A549 (cell line): ENCODE data around the gene RNF220. TPM values are rescaled to one million over a fixed set of nuclear protein-coding genes. Genes with fewer than 3 reads are reported as not detected.

Experiments used
- ATAC-seq, 2 experiments: fragments of 200-7000 bp in 1 of 2; fragments of >200 bp in 1 of 2; cut with Nextera tagmentation in 1 of 2; cut with Tn5 transposase in 1 of 2; 3 replicates each; pipeline versions ENCODE4 v1.8.0 to v1.9.1; 2018 to 2020; ENCODE audit warnings: mild to moderate bottlenecking in 1 of 2, moderate library complexity in 1 of 2
- CTCF ChIA-PET: fragments of 300-600 bp; sonication (Branson Sonifier 250); formaldehyde crosslinking; extraction: SDS; loops from one replicate; lab custom pipeline; 2021; ENCODE audit warnings: antibody characterized with exemption, inconsistent platforms; lab: Yijun Ruan, JAX
- POLR2A ChIA-PET: fragments of 350-600 bp; formaldehyde crosslinking; extraction: SDS; loops from one replicate; lab custom pipeline; 2021; ENCODE audit warnings: antibody characterized with exemption, inconsistent platforms; lab: Yijun Ruan, JAX
- DNase-seq, 2 experiments: peaks; one replicate each; pipeline versions ENCODE4 v3.0.0 to v3.0.0-alpha.2; 2011 to 2016; ENCODE audit warnings: low read depth in 1 of 2, low spot score in 1 of 2
- FAIRE-seq: peaks from 2 replicates; lab custom pipeline; 2011; peaks lifted over from hg19 to GRCh38; lab: Jason Lieb, UNC
- H3K27ac ChIP-seq, 2 experiments: fragments of >200 bp; sonication (Bioruptor Twin); formaldehyde crosslinking; 3 replicates each; pipeline ENCODE4 v1.5.1; 2016 to 2017
- H3K4me1 ChIP-seq: fragments of >200 bp; sonication (Bioruptor Twin); formaldehyde crosslinking; 3 replicates; pipeline ENCODE4 v1.6.1; 2016
- H3K4me2 ChIP-seq: fragments of >200 bp; sonication (Bioruptor Twin); formaldehyde crosslinking; 3 replicates; pipeline ENCODE4 v1.6.1; 2016
- H3K4me3 ChIP-seq: fragments of >200 bp; sonication (Bioruptor Twin); formaldehyde crosslinking; 3 replicates; pipeline ENCODE4 v1.5.1; 2016
- H3K9me3 ChIP-seq: fragments of >200 bp; sonication (Bioruptor Twin); formaldehyde crosslinking; 3 replicates; pipeline ENCODE4 v1.6.1; 2016
- CBX2 ChIP-seq: fragments of 200-600 bp; sonication (generic); IDR thresholded peaks from 2 replicates; pipeline ENCODE4 v1.6.1; 2016; ENCODE audit warnings: low read depth, mild to moderate bottlenecking, borderline replicate concordance
- EHF ChIP-seq: fragments of 250-450 bp; sonication (Bioruptor Pico); IDR thresholded peaks from 2 replicates; pipeline ENCODE4 v1.5.0; 2020; ENCODE audit warnings: mild to moderate bottlenecking
- EP300 ChIP-seq, 2 experiments: fragments of >200 bp; sonication (Bioruptor Twin); formaldehyde crosslinking; IDR thresholded peaks; 2 replicates in 1 of 2; 3 replicates in 1 of 2; pipeline ENCODE4 v1.6.1; 2016 to 2017
- HDAC2 ChIP-seq: fragments of 200-600 bp; sonication (generic); IDR thresholded peaks from 2 replicates; pipeline ENCODE4 v1.6.1; 2016
- HEYL ChIP-seq: fragments of 250-450 bp; sonication (Bioruptor Pico); IDR thresholded peaks from 2 replicates; pipeline ENCODE4 v1.8.0; 2021; ENCODE audit warnings: mild to moderate bottlenecking, moderate library complexity
- HOXA7 ChIP-seq: fragments of 250-450 bp; sonication (Bioruptor Pico); IDR thresholded peaks from 2 replicates; pipeline ENCODE4 v1.5.0; 2020; ENCODE audit warnings: mild to moderate bottlenecking, moderate library complexity
- HOXB5 ChIP-seq: fragments of 250-450 bp; sonication (Bioruptor Pico); IDR thresholded peaks from 2 replicates; pipeline ENCODE4 v1.5.0; 2020; ENCODE audit warnings: mild to moderate bottlenecking, moderate library complexity
- JUNB ChIP-seq: fragments of >200 bp; sonication (Bioruptor Twin); formaldehyde crosslinking; IDR thresholded peaks from 2 replicates; pipeline ENCODE4 v1.6.1; 2016
- KDM1A ChIP-seq: fragments of 200-600 bp; sonication (generic); IDR thresholded peaks from 2 replicates; pipeline ENCODE4 v1.6.1; 2016; ENCODE audit warnings: low read depth, mild to moderate bottlenecking
- NFE2L2 ChIP-seq: fragments of 150-350 bp; conservative IDR thresholded peaks from 2 replicates; pipeline ENCODE4 v1.6.1; 2014; ENCODE audit warnings: low read length
- RCOR1 ChIP-seq: fragments of 150-350 bp; IDR thresholded peaks from 2 replicates; pipeline ENCODE4 v1.6.1; 2014; ENCODE audit warnings: antibody characterized with exemption, low read length, low read depth
- ZFP36 ChIP-seq: fragments of 450-650 bp; IDR thresholded peaks from 2 replicates; pipeline ENCODE4 v1.6.1; 2014; ENCODE audit warnings: borderline replicate concordance; ENCODE audit not compliant: partially characterized antibody
- WGBS: methylation state at CpG from one replicate; pipeline ENCODE4 v1.1.6; 2017; ENCODE audit errors: missing lambda C conversion rate; 5-methylcytosine and 5-hydroxymethylcytosine counted together
- polyA plus RNA-seq, 4 experiments: library from polyadenylated mRNA; depleted of rRNA in 3 of 4; stranded (reverse); fragments of >200 nt; fragmentation: RNase III in 1 of 4; extraction: RNeasy Plus Mini Kit Qiagen cat#74134 plus additional on column Dnase treatment in 1 of 4; gene quantifications; 2 replicates in 3 of 4; 3 replicates in 1 of 4; pipeline ENCODE4 v1.2.3, GENCODE V29; 2011 to 2017
- TF ChIP-seq, protein P1 (sequence below): fragments of >200 bp; sonication (Bioruptor Twin); formaldehyde crosslinking; IDR thresholded peaks from 3 replicates; pipeline ENCODE4 v1.6.1; 2016
- TF ChIP-seq, protein P2 (sequence below): fragments of 150-350 bp; IDR thresholded peaks from 2 replicates; pipeline ENCODE4 v1.6.1; 2014; ENCODE audit warnings: low read depth, mild to moderate bottlenecking, low read length
- TF ChIP-seq, protein P3 (sequence below): fragments of 450-650 bp; IDR thresholded peaks from 2 replicates; pipeline ENCODE4 v1.6.1; 2014; ENCODE audit warnings: antibody characterized with exemption
- TF ChIP-seq, protein P4 (sequence below): IDR thresholded peaks from 2 replicates; pipeline ENCODE4 v1.6.1; 2012; ENCODE audit warnings: low read depth, borderline replicate concordance
- TF ChIP-seq, protein P5 (sequence below): IDR thresholded peaks from 2 replicates; pipeline ENCODE4 v1.6.1; 2012
- TF ChIP-seq, protein P6 (sequence below): fragments of 250-450 bp; sonication (Bioruptor Pico); IDR thresholded peaks from 2 replicates; pipeline ENCODE4 v1.5.0; 2020; ENCODE audit warnings: low read depth, mild to moderate bottlenecking, moderate library complexity

Gene RNF220
- polyA plus RNA-seq, 2 of the 4 experiments (the other 2 are of a cell fraction), result 53.4 to 54.5 TPM

DNA sequence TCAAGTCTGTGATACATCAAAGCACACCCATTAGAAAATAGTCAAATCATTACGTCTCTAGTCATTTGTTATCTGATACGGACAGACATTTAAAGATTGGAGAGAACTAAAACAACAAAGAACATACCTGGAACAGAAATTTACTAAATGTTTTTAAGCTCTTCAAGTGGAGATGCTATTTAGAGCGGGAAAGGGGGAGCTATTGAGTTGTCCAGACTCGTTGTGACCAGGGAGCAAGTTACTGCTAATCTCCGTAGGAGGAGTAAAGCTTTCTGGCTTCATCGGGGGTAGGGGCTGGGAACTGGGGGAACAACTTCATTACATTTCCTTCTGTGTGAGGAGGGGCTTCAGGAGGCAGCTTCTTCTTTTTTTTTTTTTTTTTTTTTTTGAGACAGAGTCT is 129.7 kb downstream of the RNF220 start (continued):
- TF ChIP-seq HOXA7 (CRISPR knock-in tag), result no peak
- TF ChIP-seq, all 56 proteins: peak for 0

DNA sequence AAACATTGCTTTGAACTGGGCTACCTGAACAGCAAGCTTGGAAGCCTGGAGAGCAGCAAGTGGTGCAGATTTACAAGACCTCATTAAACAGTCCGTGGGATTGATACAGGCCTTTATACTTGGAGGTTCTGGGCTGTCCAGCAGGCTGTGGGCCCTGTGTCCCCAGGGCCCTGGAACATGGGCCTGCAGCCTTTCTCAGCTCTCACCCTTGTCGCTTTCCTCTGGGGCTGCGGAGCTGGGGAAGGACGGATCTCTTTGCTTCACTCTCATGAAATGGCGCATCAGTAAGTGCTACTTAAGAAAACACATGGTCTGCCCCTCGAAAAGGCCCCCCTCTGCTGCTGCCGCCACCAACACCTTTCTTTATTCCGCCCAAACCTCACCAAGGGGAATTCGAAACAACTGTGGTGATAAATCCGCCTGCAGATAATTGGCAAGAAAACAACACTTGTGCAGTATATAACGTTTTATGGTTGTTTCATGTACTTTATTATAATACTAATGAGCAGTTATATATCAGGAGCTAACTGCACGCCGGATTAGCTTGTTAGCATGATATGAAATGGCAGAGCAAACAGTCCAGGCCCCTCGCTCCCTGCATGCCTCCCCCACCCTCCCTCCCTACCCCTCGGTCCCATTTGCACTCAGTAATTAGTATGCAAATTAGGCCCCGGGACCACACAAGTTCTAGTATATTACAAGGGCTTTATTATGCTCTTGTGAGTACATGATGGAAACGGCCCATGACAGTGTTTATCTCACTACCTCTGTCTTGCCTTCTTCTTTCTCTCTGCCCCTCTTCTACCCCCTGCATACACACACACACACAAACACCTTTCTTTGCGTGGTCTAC is 131.5 kb downstream of the RNF220 start:
- POLR2A ChIA-PET, result no interaction called here
- TF ChIP-seq, protein P1, sequence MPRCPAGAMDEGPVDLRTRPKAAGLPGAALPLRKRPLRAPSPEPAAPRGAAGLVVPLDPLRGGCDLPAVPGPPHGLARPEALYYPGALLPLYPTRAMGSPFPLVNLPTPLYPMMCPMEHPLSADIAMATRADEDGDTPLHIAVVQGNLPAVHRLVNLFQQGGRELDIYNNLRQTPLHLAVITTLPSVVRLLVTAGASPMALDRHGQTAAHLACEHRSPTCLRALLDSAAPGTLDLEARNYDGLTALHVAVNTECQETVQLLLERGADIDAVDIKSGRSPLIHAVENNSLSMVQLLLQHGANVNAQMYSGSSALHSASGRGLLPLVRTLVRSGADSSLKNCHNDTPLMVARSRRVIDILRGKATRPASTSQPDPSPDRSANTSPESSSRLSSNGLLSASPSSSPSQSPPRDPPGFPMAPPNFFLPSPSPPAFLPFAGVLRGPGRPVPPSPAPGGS, result no peak
- no peak for TF ChIP-seq HDAC2
- TF ChIP-seq, all 56 proteins: peak for 0
- Histone ChIP-seq H3K4me1 (peaks cover 14% of the 10 kb centered on the region), H3K9me3 (peaks cover 15% of the 10 kb centered on the region; the same call in 1 of the 3 replicates), H3K27ac (no peak overlapping the region), H3K4me2 (no peak overlapping the region), H3K4me3 (no peak overlapping the region)
- no peak for DNase-seq
- WGBS, result 87% methylated on average over 18 of the region's 18 CpGs
- no peak for FAIRE-seq
- no peak for ATAC-seq
- CTCF ChIA-PET, result interaction anchor here (0.9 kb wide), 1 partner anchor 59 kb away, joined by 3 read pairs; no protein-coding TSS in a partner anchor

DNA sequence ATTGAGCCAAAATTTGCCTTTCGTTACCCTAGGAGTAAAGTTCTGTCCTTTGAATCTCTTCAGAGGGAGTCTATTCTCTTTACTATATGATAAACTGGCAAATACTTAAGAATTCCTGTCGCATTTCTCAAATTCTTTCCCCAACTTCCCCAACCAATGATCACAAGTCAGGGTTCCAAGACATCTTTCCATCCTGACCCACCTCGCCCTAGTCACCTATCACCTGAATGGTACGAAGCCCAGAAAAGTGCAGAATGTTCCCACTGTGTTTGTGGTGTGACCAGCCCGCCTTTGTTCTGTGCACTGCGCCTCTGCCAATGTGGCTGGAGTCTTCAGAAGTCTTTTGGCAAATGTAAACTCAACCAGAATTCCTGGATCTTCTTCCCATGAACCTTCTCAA is 132.5 kb downstream of the RNF220 start:
- Histone ChIP-seq H3K4me1 (peaks cover 4% of the 10 kb centered on the region), H3K9me3 (peaks cover 14% of the 10 kb centered on the region; the same call in 1 of the 3 replicates), H3K4me3 (no peak overlapping the region), H3K27ac (no peak overlapping the region), H3K4me2 (no peak overlapping the region)
- no peak for FAIRE-seq
- POLR2A ChIA-PET, result no interaction called here
- DNase-seq, result no peak
- ATAC-seq, result no peak
- WGBS, result 93% methylated on average over 6 of the region's 6 CpGs
- TF ChIP-seq, protein P2, sequence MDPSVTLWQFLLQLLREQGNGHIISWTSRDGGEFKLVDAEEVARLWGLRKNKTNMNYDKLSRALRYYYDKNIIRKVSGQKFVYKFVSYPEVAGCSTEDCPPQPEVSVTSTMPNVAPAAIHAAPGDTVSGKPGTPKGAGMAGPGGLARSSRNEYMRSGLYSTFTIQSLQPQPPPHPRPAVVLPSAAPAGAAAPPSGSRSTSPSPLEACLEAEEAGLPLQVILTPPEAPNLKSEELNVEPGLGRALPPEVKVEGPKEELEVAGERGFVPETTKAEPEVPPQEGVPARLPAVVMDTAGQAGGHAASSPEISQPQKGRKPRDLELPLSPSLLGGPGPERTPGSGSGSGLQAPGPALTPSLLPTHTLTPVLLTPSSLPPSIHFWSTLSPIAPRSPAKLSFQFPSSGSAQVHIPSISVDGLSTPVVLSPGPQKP, result no peak
- TF ChIP-seq, protein P3, sequence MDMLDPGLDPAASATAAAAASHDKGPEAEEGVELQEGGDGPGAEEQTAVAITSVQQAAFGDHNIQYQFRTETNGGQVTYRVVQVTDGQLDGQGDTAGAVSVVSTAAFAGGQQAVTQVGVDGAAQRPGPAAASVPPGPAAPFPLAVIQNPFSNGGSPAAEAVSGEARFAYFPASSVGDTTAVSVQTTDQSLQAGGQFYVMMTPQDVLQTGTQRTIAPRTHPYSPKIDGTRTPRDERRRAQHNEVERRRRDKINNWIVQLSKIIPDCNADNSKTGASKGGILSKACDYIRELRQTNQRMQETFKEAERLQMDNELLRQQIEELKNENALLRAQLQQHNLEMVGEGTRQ, result no peak
- TF ChIP-seq JUNB (no peak), ZFP36 (no peak), NFE2L2 (no peak), CBX2 (no peak), HEYL (CRISPR knock-in tag) (no peak), EP300 (IDR thresholded peaks at IDR 0.05) (no peak), EHF (CRISPR knock-in tag) (no peak), RCOR1 (no peak), KDM1A (no peak), HOXB5 (CRISPR knock-in tag) (no peak), HOXA7 (CRISPR knock-in tag) (no peak)
- TF ChIP-seq, protein P4, sequence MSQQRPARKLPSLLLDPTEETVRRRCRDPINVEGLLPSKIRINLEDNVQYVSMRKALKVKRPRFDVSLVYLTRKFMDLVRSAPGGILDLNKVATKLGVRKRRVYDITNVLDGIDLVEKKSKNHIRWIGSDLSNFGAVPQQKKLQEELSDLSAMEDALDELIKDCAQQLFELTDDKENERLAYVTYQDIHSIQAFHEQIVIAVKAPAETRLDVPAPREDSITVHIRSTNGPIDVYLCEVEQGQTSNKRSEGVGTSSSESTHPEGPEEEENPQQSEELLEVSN, result no peak
- TF ChIP-seq, protein P5, sequence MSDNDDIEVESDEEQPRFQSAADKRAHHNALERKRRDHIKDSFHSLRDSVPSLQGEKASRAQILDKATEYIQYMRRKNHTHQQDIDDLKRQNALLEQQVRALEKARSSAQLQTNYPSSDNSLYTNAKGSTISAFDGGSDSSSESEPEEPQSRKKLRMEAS, result no peak
- TF ChIP-seq, protein P6, sequence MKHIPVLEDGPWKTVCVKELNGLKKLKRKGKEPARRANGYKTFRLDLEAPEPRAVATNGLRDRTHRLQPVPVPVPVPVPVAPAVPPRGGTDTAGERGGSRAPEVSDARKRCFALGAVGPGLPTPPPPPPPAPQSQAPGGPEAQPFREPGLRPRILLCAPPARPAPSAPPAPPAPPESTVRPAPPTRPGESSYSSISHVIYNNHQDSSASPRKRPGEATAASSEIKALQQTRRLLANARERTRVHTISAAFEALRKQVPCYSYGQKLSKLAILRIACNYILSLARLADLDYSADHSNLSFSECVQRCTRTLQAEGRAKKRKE, result no peak
- CTCF ChIA-PET, result interaction anchor here (0.9 kb wide), 1 partner anchor 35 kb away, joined by 3 read pairs; no protein-coding TSS in a partner anchor
